Inflammatory macrophage treated with lipopolysaccharide for 4 hours (primary cell): Measurements from ENCODE around the gene ZNF502.
"Not testable (repeated sequence)": the region's sequence is repeated elsewhere in the genome, so short reads cannot be mapped to it uniquely, and the experiment has no call there.

Experiments used
- DNase-seq: peaks from one replicate; pipeline ENCODE4 v3.0.0-alpha.2; 2020

Gene ZNF502

GRCh38 chr3:44712455-44713075 lies at the start of gene ZNF502:
TSS of gene ZNF502 (plus strand) at chr3:44712660. CDS start at chr3:44720262, 7,602 bp downstream.
- peak; percentile 71 for DNase-seq

GRCh38 chr3:44665173-44665572 lies 47.3 kb upstream of the ZNF502 start:
- DNase-seq, result no peak

- DNase-seq, result no peak
Measured at GRCh38 chr3:44666346-44666745, 46.1 kb upstream of the ZNF502 start.

GRCh38 chr3:44669760-44670159 lies 42.7 kb upstream of the ZNF502 start:
- no peak for DNase-seq

GRCh38 chr3:44673466-44673865 lies 39.0 kb upstream of the ZNF502 start:
- not testable (repeated sequence) for DNase-seq

GRCh38 chr3:44674211-44674610 lies 38.2 kb upstream of the ZNF502 start:
- no peak for DNase-seq

- no peak for DNase-seq
Measured at GRCh38 chr3:44678480-44679116, 33.9 kb upstream of the ZNF502 start.

- no peak for DNase-seq
Measured at GRCh38 chr3:44680921-44681455, 31.5 kb upstream of the ZNF502 start.

GRCh38 chr3:44682182-44682896 lies 30.1 kb upstream of the ZNF502 start:
- no peak for DNase-seq

- DNase-seq, result peak; percentile 15
Measured at GRCh38 chr3:44685128-44685800, 27.2 kb upstream of the ZNF502 start.

- no peak for DNase-seq
Measured at GRCh38 chr3:44687898-44688297, 24.6 kb upstream of the ZNF502 start.

- no peak for DNase-seq
Measured at GRCh38 chr3:44721231-44722102, 9.0 kb downstream of the ZNF502 start.

- no peak for DNase-seq
Measured at GRCh38 chr3:44722103-44722401, 9.6 kb downstream of the ZNF502 start.

- peak; percentile 85 for DNase-seq
Measured at GRCh38 chr3:44729384-44729910, 17.0 kb downstream of the ZNF502 start, which contains the start of gene ZNF501. TSS of gene ZNF501 (plus strand) at chr3:44729635. CDS start at chr3:44734422, 4,787 bp downstream.

- DNase-seq, result no peak
Measured at GRCh38 chr3:44734646-44735168, 22.2 kb downstream of the ZNF502 start.

- no peak for DNase-seq
Measured at GRCh38 chr3:44761101-44761423, 48.6 kb downstream of the ZNF502 start.

- peak; percentile 98 for DNase-seq
Measured at GRCh38 chr3:44761424-44762169, 49.1 kb downstream of the ZNF502 start, which contains the start of the genes KIAA1143 and KIF15. TSS of gene KIAA1143 (minus strand) at chr3:44761619. CDS start at chr3:44761602, 17 bp downstream. TSS of gene KIF15 (plus strand) at chr3:44761794. CDS start at chr3:44761866, 72 bp downstream.

GRCh38 chr3:44762170-44762677 lies 49.8 kb downstream of the ZNF502 start:
- DNase-seq, result no peak

GRCh38 chr3:44762690-44763089 lies 50.2 kb downstream of the ZNF502 start:
- DNase-seq, result no peak

- DNase-seq, result no peak
Measured at GRCh38 chr3:44764248-44764647, 51.8 kb downstream of the ZNF502 start.
